Ishikawa (cell line): Measurements from ENCODE around the gene PYGL.

Source experiments
- CEBPB ChIP-seq: IDR thresholded peaks from 2 replicates; pipeline ENCODE4 v1.6.1; 2012
- CREB1 ChIP-seq: IDR thresholded peaks from 2 replicates; pipeline ENCODE4 v1.6.1; 2012; ENCODE audit warnings: low read depth
- EGR1 ChIP-seq: IDR thresholded peaks from 2 replicates; pipeline ENCODE4 v1.6.1; 2012
- EP300 ChIP-seq: IDR thresholded peaks from 2 replicates; pipeline ENCODE4 v1.6.1; 2012; ENCODE audit warnings: borderline replicate concordance
- FOXM1 ChIP-seq: IDR thresholded peaks from 2 replicates; pipeline ENCODE4 v1.6.1; 2012; ENCODE audit warnings: low read depth, borderline replicate concordance
- NFIC ChIP-seq: IDR thresholded peaks from 2 replicates; pipeline ENCODE4 v1.6.1; 2012
- RAD21 ChIP-seq: IDR thresholded peaks from 2 replicates; pipeline ENCODE4 v1.6.1; 2012; ENCODE audit warnings: low read depth
- REST ChIP-seq: IDR thresholded peaks from 2 replicates; pipeline ENCODE4 v1.6.1; 2012; ENCODE audit warnings: low read depth, mild to moderate bottlenecking
- TAF1 ChIP-seq: IDR thresholded peaks from 2 replicates; pipeline ENCODE4 v1.6.1; 2012; ENCODE audit warnings: low read depth, mild to moderate bottlenecking
- TCF12 ChIP-seq: IDR thresholded peaks from 2 replicates; pipeline ENCODE4 v1.6.1; 2012; ENCODE audit warnings: low read depth
- TEAD4 ChIP-seq: IDR thresholded peaks from 2 replicates; pipeline ENCODE4 v1.6.1; 2012
- USF1 ChIP-seq: IDR thresholded peaks from 2 replicates; pipeline ENCODE4 v1.6.1; 2012
- YY1 ChIP-seq: IDR thresholded peaks from 2 replicates; pipeline ENCODE4 v1.6.1; 2012; ENCODE audit warnings: low read depth
- ZBTB7A ChIP-seq: IDR thresholded peaks from 2 replicates; pipeline ENCODE4 v1.6.1; 2012; ENCODE audit warnings: low read depth
- TF ChIP-seq, protein P1 (sequence below): IDR thresholded peaks from 2 replicates; pipeline ENCODE4 v1.6.1; 2012

Gene PYGL

DNA sequence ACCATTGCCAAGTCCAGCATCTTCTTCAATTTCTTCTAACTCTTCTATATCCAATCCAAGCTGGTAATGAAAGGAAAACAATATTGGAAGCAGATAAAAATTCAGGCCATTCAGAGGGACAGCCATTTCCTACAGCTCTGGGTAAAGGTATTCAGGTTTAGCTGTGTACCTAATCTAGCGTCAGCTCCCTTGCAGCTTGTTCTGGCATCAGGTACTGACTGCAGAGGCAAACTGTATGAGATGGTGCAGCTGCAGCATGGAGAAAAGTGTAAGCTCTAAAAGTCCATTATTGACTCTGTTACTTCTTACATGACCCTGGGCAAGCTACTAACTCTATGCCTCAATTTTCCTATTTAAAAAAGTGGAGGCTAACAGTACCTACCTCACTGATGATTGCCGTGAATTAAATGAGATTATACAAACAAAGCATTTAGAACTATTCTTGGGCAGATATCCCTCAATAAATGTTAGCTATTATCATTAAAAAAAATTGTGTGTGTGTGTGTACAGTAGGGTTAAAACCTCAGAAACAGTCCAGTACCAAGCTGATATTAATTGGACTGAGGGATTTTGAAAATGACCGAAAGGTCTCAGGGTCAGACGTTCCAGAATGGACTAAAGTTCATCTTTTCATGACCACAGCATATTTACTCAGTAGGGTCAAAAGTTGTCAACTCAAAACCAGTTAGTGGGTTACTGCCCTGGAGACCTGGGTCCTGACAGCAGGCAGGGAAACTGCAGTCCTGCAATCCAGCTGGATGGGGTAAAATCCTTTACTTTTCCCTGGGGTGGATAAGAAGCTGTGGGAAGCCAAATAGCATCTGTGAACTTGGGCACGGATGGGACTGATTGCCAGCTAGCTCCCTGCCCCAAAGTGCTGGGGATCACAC lies 8.9 kb downstream of the PYGL start:
- TF ChIP-seq ZBTB7A (no peak), EP300 (no peak), TEAD4 (no peak), RAD21 (no peak), REST (no peak), CREB1 (no peak)
- TF ChIP-seq, protein P1, sequence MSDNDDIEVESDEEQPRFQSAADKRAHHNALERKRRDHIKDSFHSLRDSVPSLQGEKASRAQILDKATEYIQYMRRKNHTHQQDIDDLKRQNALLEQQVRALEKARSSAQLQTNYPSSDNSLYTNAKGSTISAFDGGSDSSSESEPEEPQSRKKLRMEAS: no peak

- TF ChIP-seq TEAD4 (no peak), NFIC (no peak), TCF12 (no peak), REST (no peak), CEBPB (no peak), TAF1 (no peak), ZBTB7A (no peak), YY1 (no peak), RAD21 (no peak), FOXM1 (no peak), EGR1 (no peak), USF1 (no peak), CREB1 (no peak)
- TF ChIP-seq, protein P1: no peak
Measured at GRCh38 chr14:50932592-50933495, 11.4 kb downstream of the PYGL start.

DNA sequence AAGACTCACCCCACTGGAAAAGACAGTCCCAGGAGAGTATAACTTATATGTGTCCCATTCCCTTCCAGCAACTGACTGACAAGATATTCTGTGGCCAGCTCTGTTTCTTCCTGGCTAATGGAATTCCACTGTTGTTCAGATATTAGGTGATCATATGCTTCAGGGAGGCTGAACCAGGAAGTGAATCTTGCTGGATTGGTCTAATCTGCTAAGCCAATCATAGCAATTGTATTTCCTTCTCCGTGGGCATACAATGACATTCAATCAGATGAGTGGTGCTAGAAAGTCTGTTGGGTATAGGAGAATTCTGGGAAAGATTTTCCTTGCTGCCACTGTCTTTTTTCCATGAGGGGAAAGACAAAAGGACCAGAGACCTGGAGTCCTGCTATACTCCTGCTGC lies 12.1 kb downstream of the PYGL start:
- TF ChIP-seq TEAD4: no peak
- no peak for TF ChIP-seq TCF12
- TF ChIP-seq USF1: no peak
- TF ChIP-seq NFIC: no peak
- TF ChIP-seq CEBPB: no peak
- no peak for TF ChIP-seq TAF1
- no peak for TF ChIP-seq CREB1
- TF ChIP-seq, protein P1: no peak
- no peak for TF ChIP-seq FOXM1
- no peak for TF ChIP-seq REST
- TF ChIP-seq RAD21: no peak
